ENCODE results near the gene SETD5.
A peak's percentile ranks its signal among the peaks of the same experiment; 100 is the strongest.

Gene SETD5

GRCh38 chr3:9400616-9401015 lies 3.2 kb downstream of the SETD5 start:
- DNase-seq (ENCODE audit: insufficient read length) (no peak), FAIRE-seq (no peak)
- no peak for TF ChIP-seq POLR2AphosphoS5 (IDR thresholded peaks at IDR 0.05; ENCODE audit: low read depth, low read length)
- no peak for TF ChIP-seq TAF1 (IDR thresholded peaks at IDR 0.05; ENCODE audit: borderline replicate concordance, low read depth, low read length)

DNA sequence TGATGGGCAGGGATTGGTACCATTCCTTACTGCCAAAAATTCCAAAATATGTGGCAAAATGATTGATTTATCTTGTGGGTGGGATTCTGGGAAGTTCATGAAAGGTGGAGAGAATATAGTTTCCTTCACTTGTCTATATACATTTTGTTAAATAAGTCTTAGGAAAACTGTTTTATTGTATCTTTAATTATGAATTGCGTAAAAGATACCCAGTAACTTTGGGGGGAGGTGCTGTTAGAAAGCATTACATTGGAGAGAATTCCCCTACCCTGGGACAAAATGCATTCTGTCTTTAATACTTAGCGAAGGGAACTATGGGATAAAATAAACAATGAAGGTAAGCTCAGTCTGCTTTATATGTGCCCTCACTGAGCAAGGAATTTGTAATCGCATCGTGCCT lies 4.6 kb downstream of the SETD5 start:
- FAIRE-seq (no peak), DNase-seq (ENCODE audit: insufficient read length) (no peak)
- TF ChIP-seq POLR2A (IDR thresholded peaks at IDR 0.05; ENCODE audit: low read depth, low read length) (no peak), POLR2AphosphoS5 (IDR thresholded peaks at IDR 0.05; ENCODE audit: low read depth, low read length) (no peak), TAF1 (IDR thresholded peaks at IDR 0.05; ENCODE audit: borderline replicate concordance, low read depth, low read length) (no peak)

DNA sequence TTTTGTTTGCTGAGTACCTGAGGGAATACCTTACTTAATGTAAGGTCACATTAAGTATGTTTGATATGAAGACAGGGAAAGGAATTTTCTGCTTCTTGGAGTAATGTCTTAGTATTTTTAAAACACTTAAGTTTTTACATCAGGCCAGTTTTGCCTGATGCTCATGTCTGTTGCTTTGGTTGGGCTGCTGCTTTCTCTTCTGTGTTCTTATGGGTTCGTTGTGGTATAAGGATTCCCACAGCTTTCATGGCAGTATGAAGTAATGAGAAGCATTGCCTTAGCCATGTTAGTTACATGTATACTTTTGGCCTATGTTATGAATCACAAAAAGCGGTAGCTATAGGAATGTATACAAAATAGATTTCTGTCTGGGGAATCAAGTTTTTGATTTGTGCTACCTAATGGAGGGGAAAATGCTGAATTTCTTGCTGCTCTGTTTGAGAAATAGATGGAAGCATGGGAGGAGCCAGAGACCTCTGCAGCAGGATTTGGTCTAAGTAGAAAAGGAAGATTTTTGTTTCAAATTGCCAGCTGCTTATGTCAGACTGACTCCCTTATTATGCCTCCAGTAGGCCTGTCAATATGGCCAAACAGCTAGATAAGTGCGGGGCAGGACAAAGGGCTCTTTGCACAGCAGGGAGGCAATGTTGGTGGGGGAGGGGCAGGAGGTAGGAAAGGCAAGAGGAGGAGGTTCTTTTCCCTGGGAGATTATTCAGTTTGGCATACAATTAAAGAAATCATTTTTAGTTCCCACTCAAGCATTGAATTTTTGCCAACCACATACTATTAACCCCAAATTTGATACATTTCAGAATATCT lies 5.2 kb downstream of the SETD5 start:
- FAIRE-seq, result peak; percentile 44
- DNase-seq (ENCODE audit: insufficient read length), result no peak
- TF ChIP-seq POLR2AphosphoS5 (IDR thresholded peaks at IDR 0.05; ENCODE audit: low read depth, low read length) (no peak), POLR2A (IDR thresholded peaks at IDR 0.05; ENCODE audit: low read depth, low read length) (no peak), TAF1 (IDR thresholded peaks at IDR 0.05; ENCODE audit: borderline replicate concordance, low read depth, low read length) (no peak)

DNA sequence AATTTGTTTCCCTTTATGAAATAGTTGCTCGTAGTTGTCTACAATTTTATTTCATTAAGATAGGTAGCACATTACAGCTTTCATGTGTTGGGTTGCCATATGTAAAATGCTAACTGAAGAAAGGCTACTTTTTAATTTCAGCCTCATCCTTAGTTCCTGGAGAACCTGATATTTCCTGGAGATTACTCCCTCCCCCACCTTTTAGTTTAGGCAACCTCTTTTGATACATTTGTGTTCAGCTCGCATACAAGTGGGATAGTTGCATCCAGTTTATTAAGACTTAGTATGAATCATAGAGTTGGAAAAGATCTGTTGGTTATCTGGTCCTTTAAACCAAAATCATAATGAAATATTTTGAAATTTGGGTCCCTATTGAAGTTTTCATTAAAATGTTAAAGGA lies 6.0 kb downstream of the SETD5 start:
- FAIRE-seq (no peak), DNase-seq (ENCODE audit: insufficient read length) (no peak)

DNA sequence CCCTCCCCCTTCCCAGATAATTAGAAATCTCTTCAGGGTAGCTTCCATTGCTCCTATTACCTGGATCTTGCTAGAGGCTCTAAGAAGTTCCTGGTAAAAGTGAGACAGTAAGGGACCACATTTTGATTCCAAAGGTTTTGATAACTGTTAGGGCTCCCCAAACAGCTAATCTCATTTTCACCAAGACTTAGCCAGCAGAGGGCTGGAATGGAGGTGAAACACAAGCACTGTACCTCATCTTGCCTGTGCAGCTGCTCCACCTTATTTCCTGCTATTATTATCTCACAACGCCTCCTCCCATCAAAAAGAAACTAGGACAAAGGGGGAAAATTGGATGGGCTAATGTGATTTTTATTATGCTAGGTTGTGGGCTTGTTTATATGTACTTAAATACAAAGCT lies 7.3 kb downstream of the SETD5 start:
- FAIRE-seq (peak; percentile 62), DNase-seq (ENCODE audit: insufficient read length) (no peak)
- no peak for TF ChIP-seq POLR2A (IDR thresholded peaks at IDR 0.05; ENCODE audit: low read depth, low read length)
- TF ChIP-seq TAF1 (IDR thresholded peaks at IDR 0.05; ENCODE audit: borderline replicate concordance, low read depth, low read length), result no peak
- TF ChIP-seq POLR2AphosphoS5 (IDR thresholded peaks at IDR 0.05; ENCODE audit: low read depth, low read length), result no peak

More for the DNA sequence above, 6.0 kb downstream of the SETD5 start:
- TF ChIP-seq TAF1 (IDR thresholded peaks at IDR 0.05; ENCODE audit: borderline replicate concordance, low read depth, low read length) (no peak), POLR2A (IDR thresholded peaks at IDR 0.05; ENCODE audit: low read depth, low read length) (no peak), POLR2AphosphoS5 (IDR thresholded peaks at IDR 0.05; ENCODE audit: low read depth, low read length) (no peak)

DNA sequence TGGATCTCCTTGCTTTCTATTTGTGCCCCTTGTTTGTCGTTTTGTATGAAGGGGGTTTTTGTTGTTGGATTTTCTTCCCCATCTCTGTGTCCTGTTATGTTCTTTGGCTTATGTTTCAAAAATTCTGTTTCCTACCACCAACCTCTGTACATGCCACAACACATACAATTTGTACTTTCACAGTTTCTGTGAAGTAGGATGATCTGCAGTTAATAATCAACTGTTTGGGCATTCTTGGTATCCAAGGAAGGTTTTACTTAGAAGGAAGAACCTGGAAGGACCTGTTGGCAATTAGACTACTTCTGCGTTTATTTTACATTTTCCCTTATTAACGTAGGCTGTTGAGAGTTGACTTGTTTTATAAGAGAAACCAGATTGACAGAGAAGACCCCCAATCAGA lies 8.3 kb downstream of the SETD5 start:
- FAIRE-seq, result no peak

GRCh38 chr3:9406856-9407626 lies 9.6 kb downstream of the SETD5 start:
- FAIRE-seq (no peak), DNase-seq (ENCODE audit: insufficient read length) (no peak)
- TF ChIP-seq POLR2A (IDR thresholded peaks at IDR 0.05; ENCODE audit: low read depth, low read length) (no peak), POLR2AphosphoS5 (IDR thresholded peaks at IDR 0.05; ENCODE audit: low read depth, low read length) (no peak), TAF1 (IDR thresholded peaks at IDR 0.05; ENCODE audit: borderline replicate concordance, low read depth, low read length) (no peak)

More for the DNA sequence above, 8.3 kb downstream of the SETD5 start:
- no peak for TF ChIP-seq TAF1 (IDR thresholded peaks at IDR 0.05; ENCODE audit: borderline replicate concordance, low read depth, low read length)
- TF ChIP-seq POLR2AphosphoS5 (IDR thresholded peaks at IDR 0.05; ENCODE audit: low read depth, low read length), result no peak
- no peak for TF ChIP-seq POLR2A (IDR thresholded peaks at IDR 0.05; ENCODE audit: low read depth, low read length)
- no peak for DNase-seq (ENCODE audit: insufficient read length)

DNA sequence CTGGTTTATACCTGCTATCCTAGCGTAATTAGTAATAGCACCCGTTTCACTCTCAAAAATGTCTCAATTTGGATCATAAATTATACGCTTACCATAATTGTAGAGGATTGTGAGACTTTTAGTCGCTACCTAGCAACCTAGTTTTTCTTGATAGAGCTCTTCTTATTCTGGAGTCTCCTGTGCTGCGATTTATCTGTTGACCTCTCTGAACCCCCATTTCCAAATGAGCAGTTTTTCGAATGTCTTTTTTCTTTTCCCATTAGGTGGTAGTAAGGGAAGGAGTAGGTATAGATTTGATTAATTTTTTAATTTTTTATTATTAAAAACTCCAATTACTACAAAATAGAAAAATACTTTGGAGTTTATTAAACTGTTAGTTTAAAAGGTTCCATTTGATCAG lies 10.6 kb downstream of the SETD5 start:
- DNase-seq (ENCODE audit: insufficient read length) (no peak), FAIRE-seq (no peak)
- TF ChIP-seq TAF1 (IDR thresholded peaks at IDR 0.05; ENCODE audit: borderline replicate concordance, low read depth, low read length) (no peak), POLR2AphosphoS5 (IDR thresholded peaks at IDR 0.05; ENCODE audit: low read depth, low read length) (no peak)

GRCh38 chr3:9408546-9408945 lies 11.1 kb downstream of the SETD5 start:
- FAIRE-seq (no peak), DNase-seq (ENCODE audit: insufficient read length) (no peak)
- TF ChIP-seq POLR2A (IDR thresholded peaks at IDR 0.05; ENCODE audit: low read depth, low read length), result no peak

- TF ChIP-seq POLR2A (IDR thresholded peaks at IDR 0.05; ENCODE audit: low read depth, low read length) (no peak), TAF1 (IDR thresholded peaks at IDR 0.05; ENCODE audit: borderline replicate concordance, low read depth, low read length) (no peak), POLR2AphosphoS5 (IDR thresholded peaks at IDR 0.05; ENCODE audit: low read depth, low read length) (no peak)
- DNase-seq (ENCODE audit: insufficient read length) (no peak), FAIRE-seq (peak; percentile 67)
Observed at GRCh38 chr3:9409981-9410854, 12.8 kb downstream of the SETD5 start.

DNA sequence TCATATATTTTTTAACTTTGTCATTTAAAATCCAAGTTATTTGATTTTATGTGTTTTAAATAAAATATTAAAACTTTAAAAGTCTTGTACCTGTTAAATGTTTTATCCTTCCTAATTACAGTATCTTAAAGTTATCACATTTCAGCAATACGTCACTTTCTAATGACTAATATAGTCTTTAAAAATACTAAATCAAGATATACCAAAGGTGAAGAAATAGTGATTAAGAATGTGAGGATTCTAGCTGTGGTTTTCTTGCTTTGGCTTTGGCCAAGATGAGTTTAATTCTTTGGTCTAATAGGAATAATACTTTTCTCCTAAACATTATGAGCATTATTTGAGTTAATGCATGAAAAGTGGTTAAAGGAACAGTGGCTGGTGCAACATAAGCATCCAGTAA lies 13.9 kb downstream of the SETD5 start:
- FAIRE-seq, result no peak
- no peak for DNase-seq (ENCODE audit: insufficient read length)
- no peak for TF ChIP-seq TAF1 (IDR thresholded peaks at IDR 0.05; ENCODE audit: borderline replicate concordance, low read depth, low read length)

Measured in GM12892 (cell line).